Neural cell (in vitro differentiated cells): ENCODE measurements around the gene GTSE1. TPM values are rescaled to one million over a fixed set of nuclear protein-coding genes. Genes with fewer than 3 reads are reported as not detected.

ENCODE experiments used
- H2AFZ ChIP-seq: fragments of 200-600, 300-800 bp; sonication (generic), shearing (Covaris generic); 2 replicates; pipeline ENCODE4 v1.6.0; 2014; ENCODE audit warnings: low read depth, mild to moderate bottlenecking, antibody characterized with exemption, low read length, moderate library complexity
- H3F3A ChIP-seq: fragments of 200-600 bp; shearing (Covaris generic); 2 replicates; pipeline ENCODE4 v1.6.1; 2016; ENCODE audit warnings: mild to moderate bottlenecking, moderate library complexity, mixed read lengths, antibody characterized with exemption, low read length; ENCODE audit not compliant: insufficient read depth, poor library complexity, severe bottlenecking
- H3K27ac ChIP-seq: fragments of 200-600, 300-800 bp; sonication (generic), shearing (Covaris generic); 2 replicates; pipeline ENCODE4 v1.5.1; 2014; ENCODE audit warnings: mild to moderate bottlenecking, low read length, moderate library complexity
- H3K27me3 ChIP-seq: fragments of 300-800, 200-600 bp; sonication (generic), shearing (Covaris generic); 2 replicates; pipeline ENCODE4 v1.6.0; 2014; ENCODE audit warnings: mild to moderate bottlenecking, low read depth, low read length, moderate library complexity; ENCODE audit not compliant: insufficient read depth
- H3K36me3 ChIP-seq: fragments of 300-800, 200-600 bp; sonication (generic), shearing (Covaris generic); 2 replicates; pipeline ENCODE4 v1.5.1; 2014; ENCODE audit warnings: mild to moderate bottlenecking, antibody characterized with exemption, low read length, moderate library complexity; ENCODE audit not compliant: insufficient read depth
- H3K4me2 ChIP-seq: fragments of 300-800, 200-600 bp; sonication (generic), shearing (Covaris generic); 2 replicates; pipeline ENCODE4 v1.6.0; 2014; ENCODE audit warnings: mild to moderate bottlenecking, low read length
- H3K4me3 ChIP-seq: fragments of 300-800, 200-600 bp; sonication (generic), shearing (Covaris generic); 2 replicates; pipeline ENCODE4 v1.5.1; 2014; ENCODE audit warnings: mild to moderate bottlenecking, low read length, moderate library complexity
- H3K79me2 ChIP-seq: fragments of 200-600 bp; shearing (Covaris generic); replicated peaks from 2 replicates; pipeline ENCODE4 v1.6.0; 2014; ENCODE audit warnings: mild to moderate bottlenecking, low read length, moderate library complexity; ENCODE audit not compliant: insufficient read depth
- H3K9ac ChIP-seq: fragments of 300-800, 200-600 bp; sonication (generic), shearing (Covaris generic); 2 replicates; pipeline ENCODE4 v1.6.1; 2016; ENCODE audit warnings: mild to moderate bottlenecking, low read length, mixed read lengths
- H3K9me2 ChIP-seq: fragments of 200-600 bp; shearing (Covaris generic); 2 replicates; pipeline ENCODE4 v1.6.1; 2016; ENCODE audit warnings: mild to moderate bottlenecking, low read length, mixed read lengths; ENCODE audit not compliant: insufficient read depth
- H3K9me3 ChIP-seq: fragments of 200-600, 300-800 bp; sonication (generic), shearing (Covaris generic); 2 replicates; pipeline ENCODE4 v1.6.1; 2016; ENCODE audit warnings: mild to moderate bottlenecking, mixed run types, low read length, moderate library complexity, mixed read lengths
- H4K20me1 ChIP-seq: fragments of 200-600 bp; shearing (Covaris generic); 2 replicates; pipeline ENCODE4 v1.6.1; 2016; ENCODE audit warnings: mild to moderate bottlenecking, mixed run types; ENCODE audit not compliant: insufficient read depth
- CTCF ChIP-seq: fragments of 450-650 bp; IDR thresholded peaks from 2 replicates; pipeline ENCODE4 v1.5.1; 2014; ENCODE audit warnings: antibody characterized with exemption, mild to moderate bottlenecking, moderate library complexity; ENCODE audit not compliant: poor library complexity, severe bottlenecking
- POLR2AphosphoS5 ChIP-seq: IDR thresholded peaks from 2 replicates; pipeline ENCODE4 v1.6.1; 2012
- RAD21 ChIP-seq: fragments of 450-650 bp; conservative IDR thresholded peaks from 2 replicates; pipeline ENCODE4 v1.6.1; 2014; ENCODE audit warnings: antibody characterized with exemption, mild to moderate bottlenecking, moderate library complexity
- REST ChIP-seq: IDR thresholded peaks from 2 replicates; pipeline ENCODE4 v1.6.1; 2012; ENCODE audit warnings: borderline replicate concordance
- SMC3 ChIP-seq: fragments of 450-650 bp; conservative IDR thresholded peaks from 2 replicates; pipeline ENCODE4 v1.6.1; 2014; ENCODE audit warnings: antibody characterized with exemption, mild to moderate bottlenecking, moderate library complexity; ENCODE audit not compliant: poor library complexity
- polyA plus RNA-seq: library from polyadenylated mRNA; depleted of rRNA; stranded (reverse); fragments of >200 nt; gene quantifications from 2 replicates; pipeline ENCODE4 v1.2.3, GENCODE V29; 2014

Gene GTSE1
- polyA plus RNA-seq, 1 donor from 2014 or later = 0.28 TPM

- no peak overlapping the region for H3K4me3 ChIP-seq
- no peak overlapping the region for H3K9ac ChIP-seq
Observed at GRCh38 chr22:46366801-46367706, 70.4 kb downstream of the GTSE1 start.

GRCh38 chr22:46367707-46368191, 71.1 kb downstream of the GTSE1 start:
- Histone ChIP-seq H3K9me2 (no peaks in the 10 kb centered on the region), H4K20me1 (no peaks in the 10 kb centered on the region), H3K79me2 (no peaks in the 10 kb centered on the region), H3K9me3 (no peaks in the 10 kb centered on the region), H3K4me2 (no peak overlapping the region), H2AFZ (no peak overlapping the region), H3K27me3 (no peaks in the 10 kb centered on the region), H3K27ac (no peak overlapping the region), H3F3A (no peaks in the 10 kb centered on the region), H3K4me3 (no peak overlapping the region), H3K36me3 (no peaks in the 10 kb centered on the region), H3K9ac (no peak overlapping the region)
- TF ChIP-seq CTCF = peak; percentile 53
- TF ChIP-seq SMC3 = peak; percentile 63
- peak; percentile 45 for TF ChIP-seq RAD21
- TF ChIP-seq POLR2AphosphoS5 = no peak

More at GRCh38 chr22:46366801-46367706, 70.4 kb downstream of the GTSE1 start:
- Histone ChIP-seq H3K4me2 (no peak overlapping the region), H3K27ac (no peak overlapping the region), H3K79me2 (no peaks in the 10 kb centered on the region), H3K27me3 (no peaks in the 10 kb centered on the region), H3K36me3 (no peaks in the 10 kb centered on the region), H4K20me1 (no peaks in the 10 kb centered on the region), H3K9me2 (no peaks in the 10 kb centered on the region), H2AFZ (no peak overlapping the region), H3F3A (no peaks in the 10 kb centered on the region), H3K9me3 (no peaks in the 10 kb centered on the region)
- no peak for TF ChIP-seq SMC3
- TF ChIP-seq RAD21 = no peak
- TF ChIP-seq REST = no peak
- no peak for TF ChIP-seq CTCF
